CD4-positive, CD25-positive, alpha-beta regulatory T cell (primary cell): ENCODE measurements around the gene TAF12. TPM values are rescaled to one million over a fixed set of nuclear protein-coding genes. Genes with fewer than 3 reads are reported as not detected.
"Not testable (repeated sequence)": the region's sequence is repeated elsewhere in the genome, so short reads cannot be mapped to it uniquely, and the experiment has no call there.

Experiments used
- ATAC-seq, 2 donors: fragments of 150-1000 bp; cut with Tn5 transposase; one replicate each; pipeline ENCODE4 v1.10.0; 2021; ENCODE audit warnings: low read depth in 2 of 2, moderate number of reproducible peaks in 2 of 2, moderate library complexity in 1 of 2
- DNase-seq, 3 donors: peaks; one replicate each; pipeline versions ENCODE4 v3.0.0 to v3.0.0-alpha.2; 2012 to 2022; ENCODE audit warnings: mixed read lengths in 1 of 3
- H3K27ac ChIP-seq: one replicate; pipeline ENCODE4 v1.7.0; 2013; ENCODE audit warnings: mild to moderate bottlenecking, low read length; ENCODE audit not compliant: insufficient read depth, poor library complexity, severe bottlenecking
- H3K27me3 ChIP-seq: one replicate; pipeline ENCODE4 v1.7.0; 2013; ENCODE audit warnings: low read length; ENCODE audit not compliant: control insufficient read depth, insufficient read depth
- H3K36me3 ChIP-seq: one replicate; pipeline ENCODE4 v1.7.0; 2013; ENCODE audit warnings: mild to moderate bottlenecking, low read length, moderate library complexity; ENCODE audit not compliant: control insufficient read depth, insufficient read depth
- H3K4me1 ChIP-seq: 2 replicates; pipeline ENCODE4 v1.7.0; 2013; ENCODE audit warnings: mild to moderate bottlenecking, low read length; ENCODE audit not compliant: insufficient read depth, control insufficient read depth, poor library complexity, severe bottlenecking
- H3K4me3 ChIP-seq: one replicate; pipeline ENCODE4 v1.7.0; 2013; ENCODE audit warnings: low read depth, mild to moderate bottlenecking, low read length, moderate library complexity
- H3K9me3 ChIP-seq, 2 experiments: 1 replicate in 1 of 2; 2 replicates in 1 of 2; pipeline ENCODE4 v1.7.0; 2013; ENCODE audit warnings: low read length in 2 of 2, mild to moderate bottlenecking in 1 of 2, moderate library complexity in 1 of 2; ENCODE audit not compliant: control insufficient read depth in 2 of 2
- H3K27ac Mint-ChIP-seq, 3 donors: one replicate each; pipeline ENCODE4 v1.8.0; 2020 to 2022; ENCODE audit warnings: mild to moderate bottlenecking in 3 of 3, mixed read lengths in 3 of 3, moderate library complexity in 2 of 3
- H3K27me3 Mint-ChIP-seq: one replicate; pipeline ENCODE4 v1.8.0; 2022; ENCODE audit warnings: mild to moderate bottlenecking, mixed read lengths
- H3K36me3 Mint-ChIP-seq: one replicate; pipeline ENCODE4 v1.8.0; 2020; ENCODE audit warnings: mixed read lengths
- H3K4me1 Mint-ChIP-seq, 4 donors: one replicate each; pipeline ENCODE4 v1.8.0; 2020 to 2022; ENCODE audit warnings: mixed read lengths in 4 of 4, mild to moderate bottlenecking in 1 of 4
- H3K4me3 Mint-ChIP-seq, 4 donors: one replicate each; pipeline ENCODE4 v1.8.0; 2020 to 2022; ENCODE audit warnings: mild to moderate bottlenecking in 4 of 4, mixed read lengths in 4 of 4, moderate library complexity in 3 of 4
- H3K9me3 Mint-ChIP-seq, 7 donors: one replicate each; pipeline ENCODE4 v1.8.0; 2020 to 2022; ENCODE audit warnings: mixed read lengths in 7 of 7, mild to moderate bottlenecking in 3 of 7, moderate library complexity in 2 of 7
- polyA plus RNA-seq, 4 donors: library from polyadenylated mRNA; unstranded; fragments of 300-500 nt; fragmentation: Illumina TruSeq; gene quantifications; one replicate each; pipeline ENCODE4 v1.2.3, GENCODE V29; 2021
- total RNA-seq: library from RNA; stranded (reverse); gene quantifications from one replicate; pipeline ENCODE4 v1.2.3, GENCODE V29; 2022

The TAF12 gene
- total and polyA plus RNA-seq, 5 donors from 2014 or later = 20.7 to 52.0 (median 47.7) TPM

GRCh38 chr1:28592321-28593071 lies 50.4 kb downstream of the TAF12 start:
- H3K36me3 Mint-ChIP-seq = no peaks in the 10 kb centered on the region
- H3K27ac Mint-ChIP-seq = no peak overlapping the region
- Histone ChIP-seq H3K9me3 (no peaks in the 10 kb centered on the region), H3K4me1 (peaks cover 4% of the 10 kb centered on the region), H3K36me3 (no peaks in the 10 kb centered on the region), H3K4me3 (peak overlapping the region; percentile 57), H3K27me3 (no peaks in the 10 kb centered on the region), H3K27ac (no peak overlapping the region)
- ATAC-seq = peak in 1 of 2 donors; percentile 31
- DNase-seq = no peak
- no peaks in the 10 kb centered on the region for H3K9me3 Mint-ChIP-seq
- H3K4me3 Mint-ChIP-seq = peak overlapping the region; percentile 38 to 85 (median 78)
- H3K4me1 Mint-ChIP-seq = peaks cover 0 to 7% (median 5%) of the 10 kb centered on the region in 4 donors
- H3K27me3 Mint-ChIP-seq = peaks cover 6% of the 10 kb centered on the region

GRCh38 chr1:28591708-28592320 lies 51.1 kb downstream of the TAF12 start, which contains the start of gene RAB42:
RAB42 (plus strand) TSS chr1:28592265; CDS start chr1:28592512, 247 bp downstream.
- H3K27ac ChIP-seq = no peak within 1 kb of the TSS
- H3K4me3 ChIP-seq = peak within 1 kb of the TSS; percentile 57
- Mint-ChIP-seq H3K4me1 (peaks cover 0 to 7% (median 5%) of the 10 kb centered on the region in 4 donors), H3K27me3 (peaks cover 6% of the 10 kb centered on the region), H3K4me3 (peak within 1 kb of the TSS; percentile 76 to 85 (median 78)), H3K9me3 (no peaks in the 10 kb centered on the region), H3K36me3 (no peaks in the 10 kb centered on the region), H3K27ac (no peak within 1 kb of the TSS)
- ATAC-seq = peak; percentile 34 to 53
- no peaks in the 10 kb centered on the region for H3K9me3 ChIP-seq
- H3K4me1 ChIP-seq = peaks cover 4% of the 10 kb centered on the region
- H3K36me3 ChIP-seq = no peaks in the 10 kb centered on the region
- DNase-seq = peak in 1 of 3 donors; percentile 19
- no peaks in the 10 kb centered on the region for H3K27me3 ChIP-seq

GRCh38 chr1:28586585-28587391 lies 56.1 kb downstream of the TAF12 start:
- H3K27me3 Mint-ChIP-seq, H3K9me3 ChIP-seq, H3K4me3 ChIP-seq, DNase-seq, H3K27me3 ChIP-seq, H3K27ac ChIP-seq, ATAC-seq, H3K9me3 Mint-ChIP-seq, H3K4me3 Mint-ChIP-seq, H3K27ac Mint-ChIP-seq, H3K36me3 Mint-ChIP-seq, H3K36me3 ChIP-seq: not testable (repeated sequence)
- peaks cover 11% of the 10 kb centered on the region for H3K4me1 ChIP-seq
- H3K4me1 Mint-ChIP-seq = peaks cover 4 to 12% (median 7%) of the 10 kb centered on the region in 4 donors

GRCh38 chr1:28582248-28582615 lies 60.6 kb downstream of the TAF12 start:
- Histone ChIP-seq H3K4me1 (peaks cover 31% of the 10 kb centered on the region), H3K27ac (peak overlapping the region; percentile 80), H3K36me3 (peaks cover 30% of the 10 kb centered on the region), H3K4me3 (peak overlapping the region; percentile 72), H3K27me3 (no peaks in the 10 kb centered on the region), H3K9me3 (no peaks in the 10 kb centered on the region)
- H3K36me3 Mint-ChIP-seq = peaks cover 22% of the 10 kb centered on the region
- H3K9me3 Mint-ChIP-seq = no peaks in the 10 kb centered on the region
- H3K4me1 Mint-ChIP-seq = peaks cover 9 to 42% (median 32%) of the 10 kb centered on the region in 4 donors
- no peaks in the 10 kb centered on the region for H3K27me3 Mint-ChIP-seq
- peak overlapping the region; percentile 96 to 98 (median 97) for H3K4me3 Mint-ChIP-seq
- DNase-seq (no peak), ATAC-seq (no peak)
- H3K27ac Mint-ChIP-seq = peak overlapping the region in 2 of 3 donors; percentile 94 to 96

- H3K4me3 Mint-ChIP-seq = peak overlapping the region; percentile 96 to 98 (median 97)
- peak overlapping the region; percentile 94 to 96 (median 95) for H3K27ac Mint-ChIP-seq
- Histone ChIP-seq H3K4me3 (peak overlapping the region; percentile 97), H3K4me1 (peaks cover 31% of the 10 kb centered on the region), H3K36me3 (peaks cover 36% of the 10 kb centered on the region), H3K27ac (peak overlapping the region; percentile 80), H3K27me3 (no peaks in the 10 kb centered on the region), H3K9me3 (no peaks in the 10 kb centered on the region)
- DNase-seq = peak; percentile 90 to 97 (median 91)
- peak; percentile 91 to 93 for ATAC-seq
- peaks cover 9 to 44% (median 35%) of the 10 kb centered on the region in 4 donors for H3K4me1 Mint-ChIP-seq
- H3K27me3 Mint-ChIP-seq = no peaks in the 10 kb centered on the region
- H3K9me3 Mint-ChIP-seq = no peaks in the 10 kb centered on the region
- peaks cover 22% of the 10 kb centered on the region for H3K36me3 Mint-ChIP-seq
Observed at GRCh38 chr1:28581531-28582247, 61.2 kb downstream of the TAF12 start.

- Histone ChIP-seq H3K4me3 (peak overlapping the region; percentile 97), H3K27me3 (no peaks in the 10 kb centered on the region), H3K4me1 (peaks cover 31% of the 10 kb centered on the region), H3K27ac (peak overlapping the region; percentile 80), H3K9me3 (no peaks in the 10 kb centered on the region), H3K36me3 (peaks cover 37% of the 10 kb centered on the region)
- H3K4me1 Mint-ChIP-seq = peaks cover 9 to 44% (median 35%) of the 10 kb centered on the region in 4 donors
- DNase-seq (peak; percentile 16 to 78 (median 71)), ATAC-seq (peak; percentile 47 to 53)
- H3K4me3 Mint-ChIP-seq = peak overlapping the region; percentile 96 to 98 (median 97)
- H3K9me3 Mint-ChIP-seq = no peaks in the 10 kb centered on the region
- H3K36me3 Mint-ChIP-seq = peaks cover 22% of the 10 kb centered on the region
- H3K27ac Mint-ChIP-seq = peak overlapping the region; percentile 94 to 98 (median 96)
- H3K27me3 Mint-ChIP-seq = no peaks in the 10 kb centered on the region
Observed at GRCh38 chr1:28580722-28581530, 61.9 kb downstream of the TAF12 start.
